Measurements from ENCODE around the gene BRMS1.
A peak's percentile ranks its signal among the peaks of the same experiment; 100 is the strongest.

GRCh38 chr11:66371627-66372415 is 26.9 kb upstream of the BRMS1 start, which contains the start of gene SLC29A2:
- TF ChIP-seq CTCF (IDR thresholded peaks at IDR 0.05) (no peak), SIN3A (IDR thresholded peaks at IDR 0.05; ENCODE audit: borderline replicate concordance, insufficient read depth, low read depth, low read length) (peak; percentile 19; the same call in 1 of the 2 replicates)
